CD4-positive, alpha-beta T cell treated with Interleukin-17A for 1 hour (primary cell): ENCODE results near the gene FBF1.

ENCODE experiments used
- DNase-seq: peaks from one replicate; pipeline ENCODE4 v3.0.0-alpha.2; 2020

The FBF1 gene

GRCh38 chr17:75945211-75945610, 4.4 kb upstream of the FBF1 start:
- no peak for DNase-seq

GRCh38 chr17:75943491-75943890, 2.6 kb upstream of the FBF1 start:
- no peak for DNase-seq

- no peak for DNase-seq
These were observed 1.6 kb upstream of the FBF1 start for GRCh38 chr17:75942473-75942872.

DNA sequence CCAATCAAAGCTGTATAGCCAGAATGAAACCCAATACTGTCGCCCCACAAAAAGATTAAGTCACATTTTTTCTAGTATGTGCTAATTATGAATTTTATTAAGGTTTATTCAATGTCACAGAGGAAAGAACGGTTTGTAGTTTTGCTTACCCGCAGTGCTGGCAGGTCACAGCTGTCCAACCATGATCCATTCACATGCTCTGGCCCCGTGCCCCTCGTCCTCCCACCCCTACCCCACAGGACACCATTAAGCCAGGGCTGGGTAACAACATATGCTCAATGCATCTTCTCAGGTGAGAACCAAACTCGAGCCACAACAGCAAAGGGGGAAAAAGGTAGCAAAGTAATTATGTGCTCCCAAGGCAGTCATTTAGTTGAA, 589 bp upstream of the FBF1 start:
- no peak for DNase-seq

- no peak for DNase-seq
These were observed 3.2 kb downstream of the FBF1 start for GRCh38 chr17:75937652-75938051.

- no peak for DNase-seq
These were observed 7.0 kb downstream of the FBF1 start for GRCh38 chr17:75933808-75934207.

DNA sequence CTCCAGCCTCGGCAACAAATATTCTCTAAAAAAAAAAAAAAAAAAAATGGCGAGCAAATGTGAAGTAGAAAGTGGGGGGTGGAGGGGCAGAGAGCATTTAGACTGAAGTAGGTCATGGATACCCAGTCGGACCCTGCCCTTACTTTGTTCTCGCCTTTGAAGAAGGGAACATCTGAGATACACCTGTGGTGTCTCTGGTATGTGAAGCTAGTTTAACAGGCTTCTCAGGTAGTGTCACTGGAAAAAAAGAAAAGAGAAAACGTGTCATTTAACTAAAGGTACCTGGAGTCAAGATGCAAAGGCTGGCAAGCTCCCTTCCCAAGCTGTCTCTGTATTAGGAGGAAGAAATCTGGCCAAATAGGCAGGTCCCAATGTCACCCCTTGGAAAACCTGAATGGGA, 8.0 kb downstream of the FBF1 start:
- DNase-seq = no peak

DNA sequence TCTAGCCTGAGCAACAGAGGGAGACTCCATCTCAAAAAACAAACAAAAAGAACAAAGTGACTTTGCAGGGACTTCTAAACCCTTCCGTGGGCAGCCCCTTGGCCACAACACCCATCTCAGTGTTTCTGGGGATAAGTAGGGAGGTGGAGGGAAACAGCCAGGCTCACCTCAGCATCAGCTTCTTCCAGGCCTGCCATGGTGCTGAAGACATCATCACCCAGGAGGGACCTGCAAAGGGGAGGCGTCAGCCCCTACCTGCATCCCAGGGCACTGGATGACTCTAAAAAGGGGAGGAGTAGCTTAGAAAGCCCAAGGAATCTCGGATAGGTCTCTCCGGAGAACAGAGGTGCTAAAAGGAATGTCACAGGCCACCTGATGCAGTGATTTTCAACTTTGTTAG, 9.8 kb downstream of the FBF1 start:
- no peak for DNase-seq

DNA sequence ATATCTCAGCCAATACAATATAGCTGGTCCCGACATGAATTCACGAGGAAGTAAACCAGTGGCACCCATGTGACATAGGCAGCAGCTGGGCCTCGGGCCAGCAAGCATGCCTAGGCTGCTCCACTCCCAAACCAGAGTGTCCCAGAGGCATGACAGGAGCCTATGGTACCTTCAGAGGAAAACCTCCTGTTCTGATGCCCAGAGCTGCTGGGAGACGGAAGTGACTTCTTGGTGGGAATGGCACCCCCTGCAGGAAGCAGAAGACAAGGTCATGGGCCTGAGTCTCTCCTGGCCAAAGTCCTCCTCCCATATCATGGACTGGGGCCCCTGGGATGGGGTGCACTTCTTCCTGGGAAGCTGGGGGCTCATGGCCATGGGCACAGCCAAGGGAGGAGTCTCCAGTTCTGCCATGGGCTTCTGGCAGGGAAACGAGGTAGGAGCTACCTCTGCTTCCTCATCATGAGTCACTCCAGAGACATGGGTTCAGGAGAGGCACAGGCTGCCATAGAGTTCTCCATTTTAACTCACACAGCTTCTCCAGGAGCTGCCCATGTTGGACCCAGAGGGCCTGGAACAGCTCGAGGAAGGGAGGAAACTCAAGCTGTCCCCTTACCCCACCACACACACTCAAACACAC, 13.4 kb downstream of the FBF1 start:
- no peak for DNase-seq

- DNase-seq = no peak
These were observed 14.4 kb downstream of the FBF1 start for GRCh38 chr17:75926456-75926855.

DNA sequence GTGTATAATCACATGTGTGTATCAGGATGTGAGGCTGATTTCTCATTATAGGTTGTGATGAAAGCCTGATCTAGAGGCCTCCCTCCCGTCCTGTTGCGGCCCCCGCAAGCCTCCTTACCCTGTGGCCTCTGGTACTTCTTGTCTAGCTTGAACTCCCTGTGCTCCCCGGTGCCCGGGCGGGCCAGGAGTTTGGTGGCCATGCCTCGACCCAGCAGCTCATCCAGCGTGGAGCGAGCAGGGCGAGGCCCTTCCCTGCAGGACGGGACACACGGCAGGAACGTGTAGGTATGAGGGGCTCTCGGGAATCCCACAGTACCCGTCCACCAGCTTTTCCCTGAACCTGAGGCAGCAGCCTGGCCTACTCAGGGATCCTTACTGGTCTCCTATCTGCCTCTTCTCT, 14.9 kb downstream of the FBF1 start:
- no peak for DNase-seq

DNA sequence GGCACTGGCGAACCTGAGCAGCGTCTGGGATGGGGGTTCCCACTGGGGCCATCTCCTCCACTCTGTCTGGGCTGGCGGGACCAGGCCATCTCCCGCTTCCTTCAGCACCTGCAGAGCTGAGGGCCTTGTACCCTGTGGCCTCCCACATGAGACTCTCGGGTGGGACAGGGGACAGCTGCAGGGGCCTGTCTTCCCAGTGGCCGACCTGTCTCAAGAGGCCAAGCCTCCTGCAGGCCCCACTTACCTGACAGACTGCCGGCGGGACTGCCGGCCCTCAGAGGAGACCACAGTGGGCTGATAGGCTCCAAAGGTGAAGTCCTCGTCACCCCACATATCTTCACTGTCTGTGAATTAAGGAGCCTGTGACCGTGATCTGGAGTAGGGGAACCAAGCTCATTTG, 15.7 kb downstream of the FBF1 start:
- no peak for DNase-seq

DNA sequence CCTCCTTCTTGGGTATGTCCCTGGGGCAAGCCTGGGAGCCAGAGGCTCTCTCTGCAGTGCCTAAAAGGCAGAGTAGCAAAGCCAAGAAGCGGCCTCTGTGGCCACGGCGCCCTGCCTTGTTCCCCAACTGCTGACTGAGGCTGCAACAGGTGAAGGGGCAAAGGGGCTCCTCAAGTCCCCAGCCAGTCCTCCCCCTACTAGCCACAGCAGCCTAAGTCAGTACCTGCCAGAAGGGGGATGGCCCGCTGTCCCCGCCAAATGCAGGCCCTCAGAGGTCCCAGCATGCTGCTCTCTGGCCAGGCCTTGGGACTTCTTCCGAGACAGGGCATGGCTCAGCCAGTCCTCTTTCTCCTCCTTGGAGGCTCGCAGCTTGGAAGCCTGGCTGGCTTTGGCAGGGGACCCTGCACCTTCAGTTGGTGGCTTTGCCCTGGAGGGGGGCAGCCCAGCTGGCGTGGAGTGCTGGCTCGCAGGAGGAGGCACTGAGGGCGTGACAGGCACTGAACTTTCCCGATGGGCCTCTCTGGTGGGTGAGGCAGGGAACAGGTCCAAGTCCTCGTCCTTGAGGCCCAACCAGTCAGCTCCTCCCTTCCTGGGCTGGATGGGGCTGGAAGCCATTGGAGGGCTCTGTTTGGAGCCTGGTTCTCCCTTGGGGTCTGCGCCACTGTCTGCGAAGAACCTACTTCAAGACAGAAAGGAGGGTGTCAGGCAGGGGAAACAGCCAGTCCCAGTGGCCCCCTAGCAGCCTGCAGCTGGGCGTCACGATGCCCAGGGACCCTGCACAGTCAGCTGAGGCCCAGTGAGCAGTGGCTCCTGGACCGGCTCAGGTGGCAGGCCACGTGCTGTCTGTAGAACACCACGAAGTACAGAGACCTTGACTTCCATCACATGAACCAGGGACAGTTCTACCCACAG, 17.6 kb downstream of the FBF1 start:
- no peak for DNase-seq

- DNase-seq = no peak
These were observed 18.5 kb downstream of the FBF1 start for GRCh38 chr17:75922173-75922961.

DNA sequence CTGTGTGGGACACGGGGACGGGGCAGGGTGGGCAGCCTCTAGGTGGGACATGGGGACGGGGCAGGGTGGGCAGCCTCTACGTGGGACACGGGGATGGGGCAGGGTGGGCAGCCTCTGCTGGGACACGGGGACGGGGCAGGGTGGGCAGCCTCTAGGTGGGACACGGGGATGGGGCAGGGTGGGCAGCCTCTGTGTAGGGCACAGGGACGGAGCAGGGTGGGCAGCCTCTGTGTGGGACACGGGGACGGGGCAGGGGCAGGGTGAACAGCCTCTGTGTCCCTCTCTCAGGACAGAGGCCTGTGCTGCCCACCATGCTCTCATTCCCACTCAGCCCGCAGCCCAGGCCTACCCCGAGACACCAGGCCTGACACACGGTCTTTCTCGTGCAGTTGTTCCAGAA, 19.2 kb downstream of the FBF1 start:
- DNase-seq = no peak

- DNase-seq = no peak
These were observed 20.7 kb downstream of the FBF1 start for GRCh38 chr17:75920045-75920560.

- no peak for DNase-seq
These were observed 21.2 kb downstream of the FBF1 start for GRCh38 chr17:75919611-75920010.

GRCh38 chr17:75917917-75918445, 22.9 kb downstream of the FBF1 start:
- DNase-seq = no peak

DNA sequence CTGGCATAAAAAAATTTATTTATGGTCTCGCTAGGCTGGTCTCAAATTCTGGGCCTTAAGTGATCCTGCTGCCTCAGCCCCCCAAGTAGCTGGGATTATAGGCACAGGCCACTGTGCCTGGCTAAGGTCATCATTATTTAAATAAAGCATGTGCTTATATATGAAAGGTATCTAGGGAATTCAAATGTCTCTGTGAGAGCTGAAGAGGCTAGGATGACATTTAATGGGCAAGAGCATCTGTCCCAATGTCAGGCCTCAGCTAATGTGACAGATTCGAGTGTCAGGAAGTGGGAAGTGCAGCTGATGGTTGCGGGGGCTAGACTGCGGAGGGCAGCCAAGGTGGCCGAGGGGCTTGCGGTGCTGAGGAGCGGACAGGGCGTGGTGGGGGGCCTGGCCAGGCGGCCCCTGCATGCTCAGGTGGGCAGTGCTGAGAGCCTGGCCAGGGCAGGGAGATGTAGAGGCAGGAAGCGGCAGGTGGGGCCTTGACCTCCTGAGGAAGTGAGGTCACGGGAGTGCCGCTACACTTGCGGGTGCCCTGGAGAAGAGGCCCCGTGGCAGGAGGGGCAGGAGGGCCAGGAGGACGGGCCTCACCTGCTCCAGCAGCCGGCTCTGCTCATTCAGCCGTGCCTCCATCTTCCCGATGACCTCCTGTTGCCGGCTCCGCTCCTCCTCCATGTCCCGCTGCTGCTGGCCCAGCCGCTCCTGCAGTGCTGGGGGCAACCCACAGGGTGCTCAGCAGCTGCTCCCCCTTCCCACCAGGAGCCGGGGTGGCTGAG, 23.5 kb downstream of the FBF1 start:
- no peak for DNase-seq

DNA sequence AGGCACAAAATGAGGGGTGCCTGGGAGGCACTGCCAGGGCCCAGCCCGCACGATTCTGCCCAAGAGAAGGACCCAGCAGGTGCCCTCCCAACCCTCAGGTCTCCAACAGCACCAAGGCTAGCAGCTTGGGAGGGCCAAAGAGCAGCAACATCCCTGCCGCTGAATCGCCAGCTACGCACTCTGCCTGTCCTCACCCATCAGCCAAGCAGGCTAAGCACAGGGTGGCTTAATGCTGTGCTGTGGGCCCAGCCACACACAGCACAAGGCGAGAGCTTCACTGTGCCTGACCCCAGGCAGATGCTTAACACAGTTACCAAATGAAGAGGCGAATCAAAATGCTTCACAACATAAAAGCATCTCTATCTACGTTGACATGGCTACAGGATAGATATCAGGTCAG, 25.6 kb downstream of the FBF1 start:
- DNase-seq = no peak

DNA sequence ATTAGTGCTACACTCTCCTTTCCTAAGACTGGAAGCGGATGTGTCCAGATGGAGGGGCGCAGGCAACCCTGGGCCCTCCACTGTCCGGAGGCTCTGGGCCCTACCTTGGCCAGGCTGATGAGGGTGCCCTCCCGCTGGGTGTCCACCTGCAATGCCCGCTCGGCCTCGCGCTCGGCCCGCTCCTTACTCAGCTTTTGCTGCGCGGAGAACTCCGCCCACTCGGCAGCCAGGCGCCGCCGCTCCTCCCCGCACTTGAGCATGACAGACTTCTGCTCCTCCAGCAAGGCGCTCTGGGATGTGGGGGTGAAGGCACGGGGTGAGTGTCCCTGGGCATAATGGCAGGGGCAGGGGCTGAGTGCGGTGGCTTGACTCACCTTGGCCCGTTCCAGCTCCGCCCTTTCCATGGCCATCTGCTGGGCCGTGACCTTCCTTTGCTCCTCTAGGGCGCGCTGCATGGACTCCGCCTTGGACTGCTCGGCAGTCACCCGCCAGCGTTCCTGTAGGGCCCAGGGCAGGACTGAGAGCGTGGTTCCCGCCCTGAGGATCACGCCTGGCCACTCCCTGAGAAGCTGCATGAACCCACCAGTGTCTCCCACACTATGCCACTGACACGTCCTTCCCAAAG, 26.1 kb downstream of the FBF1 start:
- no peak for DNase-seq
